Activated naive CD4-positive, alpha-beta T cell treated with anti-CD3 and anti-CD28 coated beads for 36 hours (primary cell): ENCODE results near the gene GBP4. TPM values are rescaled to one million over a fixed set of nuclear protein-coding genes. Genes with fewer than 3 reads are reported as not detected.

ENCODE experiments used
- CTCF ChIA-PET: fragments of 350-600 bp; sonication (Branson Sonifier 250); formaldehyde crosslinking; loops from one replicate; lab custom pipeline; 2021; ENCODE audit warnings: antibody characterized with exemption; lab: Charles Lee
- DNase-seq: peaks from one replicate; pipeline ENCODE4 v3.0.0-alpha.2; 2020
- H3K27ac Mint-ChIP-seq: one replicate; pipeline ENCODE4 v1.8.0; 2021; ENCODE audit warnings: mild to moderate bottlenecking, mixed read lengths
- H3K27me3 Mint-ChIP-seq: one replicate; pipeline ENCODE4 v1.8.0; 2021; ENCODE audit warnings: low read depth, mixed read lengths
- H3K36me3 Mint-ChIP-seq: one replicate; pipeline ENCODE4 v1.8.0; 2021; ENCODE audit warnings: low read depth, mixed read lengths
- H3K4me1 Mint-ChIP-seq: one replicate; pipeline ENCODE4 v1.8.0; 2021; ENCODE audit warnings: low read depth, mixed read lengths
- H3K4me3 Mint-ChIP-seq: one replicate; pipeline ENCODE4 v1.8.0; 2021; ENCODE audit warnings: mild to moderate bottlenecking, moderate library complexity, mixed read lengths
- H3K9me3 Mint-ChIP-seq: one replicate; pipeline ENCODE4 v1.8.0; 2021; ENCODE audit warnings: mixed read lengths
- intact Hi-C: fragments of 100-400 bp; cut with micrococcal nuclease; formaldehyde crosslinking; loops from one replicate; pipeline ENCODE4 v1.15.1; 2023
- total RNA-seq, 2 experiments: library from RNA; stranded (reverse); gene quantifications; one replicate each; pipeline ENCODE4 v1.2.3, GENCODE V29; 2021

GBP4 gene
- total RNA-seq, 2 experiments from 2014 or later = 22.9 to 23.2 TPM

DNA sequence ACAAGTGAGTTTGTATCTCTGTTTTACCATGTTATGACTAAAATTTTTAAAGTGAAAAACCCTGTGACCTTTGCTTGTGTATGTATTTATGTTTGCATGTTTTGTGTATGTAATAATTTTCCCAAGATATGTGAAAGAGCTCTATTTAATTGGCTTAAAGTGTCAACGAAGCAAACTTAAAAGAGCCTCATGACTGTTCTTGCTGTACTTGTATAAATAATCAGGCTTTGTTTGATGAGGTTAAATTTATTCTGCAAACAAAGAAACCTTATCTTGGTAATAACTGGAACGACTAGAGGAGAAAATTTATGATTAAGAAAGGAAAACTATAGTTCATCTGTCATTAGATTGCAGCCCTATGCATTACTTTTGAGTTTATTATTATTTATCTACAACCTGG lies 29.6 kb downstream of the GBP4 start:
- CTCF ChIA-PET = no interaction called here
- DNase-seq = no peak
- H3K27me3 Mint-ChIP-seq = no peaks in the 10 kb centered on the region
- no peaks in the 10 kb centered on the region for H3K9me3 Mint-ChIP-seq
- no peak overlapping the region for H3K27ac Mint-ChIP-seq
- peaks cover 12% of the 10 kb centered on the region for H3K4me1 Mint-ChIP-seq
- intact Hi-C loops = no loop called here
- no peak overlapping the region for H3K4me3 Mint-ChIP-seq
- no peaks in the 10 kb centered on the region for H3K36me3 Mint-ChIP-seq

- Mint-ChIP-seq H3K9me3 (no peaks in the 10 kb centered on the region), H3K27ac (no peak overlapping the region), H3K4me3 (no peak overlapping the region), H3K36me3 (no peaks in the 10 kb centered on the region), H3K27me3 (no peaks in the 10 kb centered on the region), H3K4me1 (peaks cover 8% of the 10 kb centered on the region)
- DNase-seq = no peak
- intact Hi-C loops = no loop called here
- CTCF ChIA-PET = no interaction called here
Measured at GRCh38 chr1:89167590-89168230, 31.0 kb downstream of the GBP4 start.

DNA sequence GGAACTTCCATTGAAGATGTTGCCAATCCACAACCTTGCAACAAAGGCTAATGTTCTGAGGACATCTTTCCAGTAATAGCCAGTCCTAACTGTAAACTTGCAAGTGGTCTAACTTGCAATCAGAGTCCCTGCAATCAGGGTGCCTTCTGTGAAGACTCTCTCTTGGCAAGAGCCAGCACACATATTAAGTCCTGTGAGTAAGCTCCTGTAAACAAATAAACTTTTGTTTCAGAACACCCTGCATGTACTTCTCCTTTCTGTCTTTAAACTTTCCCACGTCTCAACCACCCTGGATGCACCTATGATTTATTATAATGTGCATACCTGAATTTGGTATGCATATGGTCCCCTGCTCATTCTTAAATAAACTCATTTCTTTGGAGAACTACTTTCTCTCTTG lies 32.0 kb downstream of the GBP4 start:
- Mint-ChIP-seq H3K4me3 (no peak overlapping the region), H3K27ac (no peak overlapping the region), H3K27me3 (no peaks in the 10 kb centered on the region), H3K4me1 (peaks cover 4% of the 10 kb centered on the region), H3K9me3 (peaks cover 1% of the 10 kb centered on the region), H3K36me3 (no peaks in the 10 kb centered on the region)
- no peak for DNase-seq
- CTCF ChIA-PET = no interaction called here
- intact Hi-C loops = no loop called here

GRCh38 chr1:89165811-89166210 lies 32.9 kb downstream of the GBP4 start:
- intact Hi-C loops = no loop called here
- H3K4me3 Mint-ChIP-seq = no peak overlapping the region
- CTCF ChIA-PET = no interaction called here
- H3K27ac Mint-ChIP-seq = no peak overlapping the region
- no peaks in the 10 kb centered on the region for H3K27me3 Mint-ChIP-seq
- H3K9me3 Mint-ChIP-seq = peaks cover 8% of the 10 kb centered on the region
- no peak for DNase-seq
- H3K36me3 Mint-ChIP-seq = no peaks in the 10 kb centered on the region
- H3K4me1 Mint-ChIP-seq = peaks cover under 1% of the 10 kb centered on the region

GRCh38 chr1:89151047-89151446 lies 47.7 kb downstream of the GBP4 start:
- H3K9me3 Mint-ChIP-seq = peaks cover 5% of the 10 kb centered on the region

GRCh38 chr1:89149976-89150375 lies 48.8 kb downstream of the GBP4 start:
- Mint-ChIP-seq H3K4me3 (no peak overlapping the region), H3K36me3 (no peaks in the 10 kb centered on the region), H3K4me1 (peaks cover 11% of the 10 kb centered on the region), H3K27me3 (peaks cover 2% of the 10 kb centered on the region), H3K9me3 (no peaks in the 10 kb centered on the region), H3K27ac (no peak overlapping the region)
- intact Hi-C loops = no loop called here
- DNase-seq = no peak
- CTCF ChIA-PET = no interaction called here

More at GRCh38 chr1:89151047-89151446, 47.7 kb downstream of the GBP4 start:
- Mint-ChIP-seq H3K4me1 (peaks cover 8% of the 10 kb centered on the region), H3K27ac (no peak overlapping the region), H3K27me3 (peaks cover 2% of the 10 kb centered on the region), H3K36me3 (peaks cover 4% of the 10 kb centered on the region), H3K4me3 (no peak overlapping the region)
- no peak for DNase-seq
- intact Hi-C loops = no loop called here
- CTCF ChIA-PET = no interaction called here

DNA sequence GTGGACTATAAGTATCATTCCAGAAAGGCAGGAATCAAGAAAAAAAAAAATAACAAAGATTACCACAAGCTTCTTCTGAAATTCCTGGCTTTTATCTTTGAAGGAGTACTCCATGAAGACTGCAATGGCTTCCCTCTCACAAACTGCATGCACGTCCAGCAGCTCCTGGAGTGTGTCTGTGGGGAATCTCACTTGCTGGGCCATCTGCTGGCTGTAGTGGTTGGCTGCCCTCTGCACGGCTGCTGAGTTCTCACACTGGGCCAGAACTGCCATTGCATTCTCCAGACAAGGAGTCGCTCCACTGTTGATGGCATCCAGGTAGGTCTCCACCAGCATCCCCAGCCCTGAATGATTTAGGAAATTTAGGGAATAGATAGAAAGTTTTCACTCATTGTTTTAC lies 49.5 kb downstream of the GBP4 start:
- no peaks in the 10 kb centered on the region for H3K36me3 Mint-ChIP-seq
- H3K27ac Mint-ChIP-seq = no peak overlapping the region
- CTCF ChIA-PET = interaction anchor here (0.5 kb wide), 1 partner anchor 165 kb away, joined by 3 read pairs; no protein-coding TSS in a partner anchor
- intact Hi-C loops = no loop called here
- no peak for DNase-seq
- no peaks in the 10 kb centered on the region for H3K9me3 Mint-ChIP-seq
- H3K4me1 Mint-ChIP-seq = peaks cover 14% of the 10 kb centered on the region
- H3K27me3 Mint-ChIP-seq = peaks cover 2% of the 10 kb centered on the region
- H3K4me3 Mint-ChIP-seq = no peak overlapping the region

DNA sequence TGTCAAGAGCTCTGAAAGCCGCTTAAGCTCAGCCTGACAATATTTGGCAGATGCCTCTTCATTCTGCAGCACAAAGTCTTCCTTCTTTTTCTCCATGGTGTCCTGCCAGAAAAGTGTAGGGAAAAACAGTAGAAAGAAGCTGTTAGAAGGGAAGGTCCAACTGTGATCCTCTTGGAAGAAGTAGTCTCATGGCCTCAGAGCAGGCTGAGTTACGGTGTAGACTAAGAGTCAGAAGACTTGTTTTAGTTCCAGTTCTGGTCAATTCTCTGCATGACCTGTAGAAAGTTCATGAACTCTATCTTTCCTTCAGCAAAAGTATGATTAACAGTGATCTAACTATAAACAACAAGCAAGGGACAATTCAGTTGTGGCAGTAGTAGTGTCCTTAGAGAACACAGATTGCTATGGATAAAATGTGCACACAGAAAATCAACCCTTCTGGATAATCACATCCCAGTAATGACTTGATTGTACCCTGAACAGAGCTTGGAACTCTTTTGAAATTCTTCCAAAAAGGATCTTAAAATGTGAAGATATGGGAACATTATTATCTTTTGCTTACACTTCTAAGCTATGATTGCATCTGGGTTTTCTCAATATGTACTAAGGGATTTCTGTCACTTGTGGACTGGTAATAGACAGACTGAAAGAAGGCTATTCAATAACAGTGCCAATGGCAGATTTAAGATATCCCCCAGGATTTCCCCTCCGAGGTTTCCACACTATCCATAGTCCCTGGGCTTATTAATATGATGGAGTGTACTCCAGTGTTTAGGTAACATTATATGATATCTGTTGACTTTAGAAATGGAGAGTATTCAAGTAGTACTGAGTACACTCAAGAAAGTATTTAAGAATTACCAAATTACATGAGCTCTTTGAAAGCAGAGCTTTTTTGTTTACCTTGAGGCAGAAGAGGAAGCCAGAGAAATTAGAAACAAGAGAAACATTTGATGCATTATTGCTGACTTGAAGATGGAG lies 50.8 kb downstream of the GBP4 start:
- Mint-ChIP-seq H3K27ac (no peak overlapping the region), H3K4me3 (no peak overlapping the region), H3K9me3 (no peaks in the 10 kb centered on the region), H3K4me1 (peaks cover 14% of the 10 kb centered on the region), H3K27me3 (peaks cover 2% of the 10 kb centered on the region), H3K36me3 (no peaks in the 10 kb centered on the region)
- CTCF ChIA-PET = interaction anchor here (0.8 to 1.0 kb wide), 2 partner anchors 62 to 210 kb away, joined by 3 to 4 read pairs; no protein-coding TSS in a partner anchor
- intact Hi-C loops = no loop called here
- DNase-seq = no peak

DNA sequence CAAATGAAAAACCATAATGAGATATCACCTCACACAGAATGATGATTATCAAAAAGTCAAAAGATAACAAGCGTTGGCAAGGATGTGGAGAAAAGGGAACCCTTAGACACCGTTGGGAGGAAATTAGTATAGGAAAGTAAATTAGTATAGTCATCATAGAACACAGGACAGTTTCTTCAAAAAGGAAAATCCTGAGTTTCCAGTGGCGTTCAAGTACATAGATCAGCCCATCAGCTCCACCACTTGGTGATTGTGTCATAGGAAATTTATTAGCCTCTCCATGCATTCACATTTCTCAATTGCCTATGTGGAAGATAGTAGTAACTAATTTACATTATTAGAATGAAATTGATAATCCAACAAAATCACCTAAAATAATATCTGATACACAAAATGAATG lies 52.0 kb downstream of the GBP4 start:
- DNase-seq = no peak
- Mint-ChIP-seq H3K4me1 (peaks cover 13% of the 10 kb centered on the region), H3K36me3 (no peaks in the 10 kb centered on the region), H3K27ac (no peak overlapping the region), H3K4me3 (no peak overlapping the region), H3K27me3 (peaks cover 2% of the 10 kb centered on the region), H3K9me3 (no peaks in the 10 kb centered on the region)
- CTCF ChIA-PET = no interaction called here
- intact Hi-C loops = no loop called here

- H3K27me3 Mint-ChIP-seq = no peaks in the 10 kb centered on the region
- H3K4me3 Mint-ChIP-seq = no peak overlapping the region
- CTCF ChIA-PET = no interaction called here
Measured at GRCh38 chr1:89143484-89143883, 55.3 kb downstream of the GBP4 start.

DNA sequence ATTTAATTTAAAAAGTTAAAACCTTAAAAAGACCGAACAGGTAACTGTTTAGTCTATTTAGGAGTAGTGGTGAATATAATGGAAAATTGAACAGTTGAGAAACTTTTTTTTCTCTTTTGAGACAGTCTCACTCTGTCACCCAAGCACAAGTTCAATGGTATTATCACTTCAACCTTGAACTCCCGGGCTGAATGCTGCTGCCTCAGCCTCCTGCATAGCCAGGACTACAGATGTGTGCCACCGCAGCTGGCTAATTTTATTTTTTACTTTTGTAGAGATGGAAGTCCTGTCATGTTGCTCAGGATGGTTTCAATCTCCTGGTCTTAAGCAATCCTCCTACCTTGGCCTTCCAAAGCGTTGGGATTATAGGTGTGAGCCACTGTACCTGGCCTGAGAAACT lies 56.6 kb downstream of the GBP4 start:
- Mint-ChIP-seq H3K4me3 (no peak overlapping the region), H3K4me1 (peaks cover 20% of the 10 kb centered on the region), H3K36me3 (no peaks in the 10 kb centered on the region), H3K27me3 (no peaks in the 10 kb centered on the region), H3K27ac (no peak overlapping the region), H3K9me3 (peaks cover 8% of the 10 kb centered on the region)
- CTCF ChIA-PET = no interaction called here
- DNase-seq = no peak
- intact Hi-C loops = no loop called here

More at GRCh38 chr1:89143484-89143883, 55.3 kb downstream of the GBP4 start:
- no peak for DNase-seq
- Mint-ChIP-seq H3K4me1 (peaks cover 20% of the 10 kb centered on the region), H3K9me3 (peaks cover 2% of the 10 kb centered on the region), H3K36me3 (no peaks in the 10 kb centered on the region), H3K27ac (no peak overlapping the region)
- intact Hi-C loops = no loop called here

GRCh38 chr1:89133747-89134146 lies 65.0 kb downstream of the GBP4 start:
- Mint-ChIP-seq H3K4me3 (no peak overlapping the region), H3K27ac (no peak overlapping the region), H3K9me3 (peaks cover 8% of the 10 kb centered on the region), H3K36me3 (no peaks in the 10 kb centered on the region), H3K4me1 (peaks cover 29% of the 10 kb centered on the region), H3K27me3 (no peaks in the 10 kb centered on the region)
- DNase-seq = no peak
- CTCF ChIA-PET = no interaction called here
- intact Hi-C loops = no loop called here
